Transverse colon (tissue), 4 donors: Measurements from ENCODE around the gene LAMC2. TPM values are rescaled to one million over a fixed set of nuclear protein-coding genes. Genes with fewer than 3 reads are reported as not detected.
A peak's percentile ranks its signal among the peaks of the same experiment; 100 is the strongest.

ENCODE experiments used
- DNase-seq: peaks from one replicate; pipeline ENCODE4 v3.0.0-alpha.2; 2019
- H3K27ac ChIP-seq, 4 donors: fragments of 200-600 bp; sonication (generic); 2 replicates each; pipeline ENCODE4 v1.5.1; 2016 to 2018; ENCODE audit warnings: inconsistent platforms in 4 of 4
- H3K27me3 ChIP-seq: fragments of 200-600 bp; sonication (generic); 2 replicates; pipeline ENCODE4 v1.5.1; 2017; ENCODE audit warnings: inconsistent platforms
- H3K36me3 ChIP-seq, 4 donors: fragments of 200-600 bp; sonication (generic); 2 replicates each; pipeline ENCODE4 v1.5.1; 2017 to 2019; ENCODE audit warnings: inconsistent platforms in 4 of 4
- H3K4me1 ChIP-seq, 4 donors: fragments of 200-600 bp; sonication (generic); 2 replicates each; pipeline ENCODE4 v1.5.1; 2017 to 2020; ENCODE audit warnings: inconsistent platforms in 4 of 4
- H3K4me3 ChIP-seq, 4 donors: fragments of 200-600 bp; sonication (generic); 1 replicate in 1 of 4; 2 replicates in 3 of 4; pipeline versions ENCODE4 v1.5.1 to v1.6.1; 2017 to 2019; ENCODE audit warnings: inconsistent platforms in 4 of 4
- H3K9me3 ChIP-seq, 2 donors: fragments of 200-600 bp; sonication (generic); 2 replicates each; pipeline ENCODE4 v1.5.1; 2017 to 2019; ENCODE audit warnings: inconsistent platforms in 2 of 2
- CTCF ChIP-seq, 5 experiments: fragments of 200-600 bp in 3 of 5; fragments of 450-650 bp in 2 of 5; sonication (generic) in 3 of 5; IDR thresholded peaks; 1 replicate in 2 of 5; 2 replicates in 3 of 5; pipeline ENCODE4 v1.5.1; 2016 to 2017; ENCODE audit warnings: antibody characterized with exemption in 5 of 5, inconsistent platforms in 3 of 5, mild to moderate bottlenecking in 2 of 5, moderate library complexity in 1 of 5
- EP300 ChIP-seq: sonication (generic); formaldehyde crosslinking; IDR thresholded peaks from one replicate; pipeline ENCODE4 v1.6.1; 2017; ENCODE audit warnings: antibody characterized with exemption, low read depth
- POLR2A ChIP-seq: fragments of 450-650 bp; IDR thresholded peaks from one replicate; pipeline ENCODE4 v1.6.1; 2016; ENCODE audit warnings: antibody characterized with exemption, mild to moderate bottlenecking, moderate library complexity
- POLR2AphosphoS5 ChIP-seq, 3 donors: sonication (generic); formaldehyde crosslinking; IDR thresholded peaks; one replicate each; pipeline ENCODE4 v1.6.1; 2016; ENCODE audit warnings: antibody characterized with exemption in 3 of 3
- WGBS, 2 donors: methylation state at CpG; one replicate each; pipeline ENCODE4 v1.1.5; 2018; ENCODE audit warnings: low coverage in 1 of 2; 5-methylcytosine and 5-hydroxymethylcytosine counted together
- in situ Hi-C, 4 donors: fragments of 200-750 bp; cut with MboI; loops; one replicate each; pipeline versions ENCODE4 v1.15.0 to v1.15.1; 2017; ENCODE audit warnings: low sequenced_read_pairs in 3 of 4, low pct_ligation_motif_present in 1 of 4, low pct_unique_long_range_greater_than_20kb in 1 of 4
- intact Hi-C: fragments of 100-400 bp; cut with DNase I; formaldehyde crosslinking; loops from one replicate; pipeline ENCODE4 v1.15.1; 2023; ENCODE audit warnings: low total_unique reads
- total RNA-seq, 4 donors: library from RNA; depleted of rRNA; stranded (reverse); fragments of >200 nt; gene quantifications; one replicate each; pipeline ENCODE4 v1.1.0, GENCODE V29; 2016

LAMC2 gene
- total RNA-seq, 4 donors from 2014 or later, result 9.7 to 25.9 (median 16.1) TPM

GRCh38 chr1:183287191-183287675 is 101.2 kb downstream of the LAMC2 start:
- peak overlapping the region in 3 of 4 donors; percentile 11 to 53 (median 41) for H3K27ac ChIP-seq
- DNase-seq, result no peak
- H3K9me3 ChIP-seq, result no peaks in the 10 kb centered on the region
- TF ChIP-seq CTCF (IDR thresholded peaks at IDR 0.05), result no peak
- peak in 2 of 3 donors; percentile 12 to 68 for TF ChIP-seq POLR2AphosphoS5 (IDR thresholded peaks at IDR 0.05)
- H3K4me3 ChIP-seq, result no peak overlapping the region
- H3K36me3 ChIP-seq, result no peaks in the 10 kb centered on the region
- intact Hi-C loops (loop anchor here (10.0 kb wide), 2 partner anchors 188 to 338 kb away; partner anchors contain the start of gene SMG7), in situ Hi-C loops (loop anchor here in 3 of 4 donors (10.0 to 25.0 kb wide), 3 partner anchors 250 to 322 kb away; no protein-coding TSS in a partner anchor)
- no peaks in the 10 kb centered on the region for H3K27me3 ChIP-seq
- 64 to 100% methylated on average over 1 to 5 of the region's 5 CpGs for WGBS, 2 donors
- H3K4me1 ChIP-seq, result peaks cover 0 to 8% (median 4%) of the 10 kb centered on the region in 4 donors

- TF ChIP-seq CTCF (IDR thresholded peaks at IDR 0.05), result no peak
- TF ChIP-seq POLR2AphosphoS5 (IDR thresholded peaks at IDR 0.05), result no peak
- no peak for TF ChIP-seq EP300
- TF ChIP-seq POLR2A, result no peak
- in situ Hi-C loops, result loop anchor here in 3 of 4 donors (10.0 to 25.0 kb wide), 3 partner anchors 249 to 324 kb away; no protein-coding TSS in a partner anchor
- intact Hi-C loops, result loop anchor here (10.0 kb wide), 2 partner anchors 186 to 336 kb away; partner anchors contain the start of gene SMG7
- no peak overlapping the region for H3K27ac ChIP-seq
- no peaks in the 10 kb centered on the region for H3K36me3 ChIP-seq
- no peak overlapping the region for H3K4me3 ChIP-seq
- WGBS, 2 donors, result 96% methylated on average over 2 of the region's 2 CpGs; no CpG with 5 or more reads in 1 of the 2 donors
- DNase-seq, result no peak
- peaks cover 0 to 7% (median 3%) of the 10 kb centered on the region in 4 donors for H3K4me1 ChIP-seq
- no peaks in the 10 kb centered on the region for H3K27me3 ChIP-seq
- no peaks in the 10 kb centered on the region for H3K9me3 ChIP-seq
These were observed 102.5 kb downstream of the LAMC2 start for GRCh38 chr1:183288583-183288982.

- Histone ChIP-seq H3K27ac (no peak overlapping the region), H3K9me3 (no peaks in the 10 kb centered on the region), H3K36me3 (no peaks in the 10 kb centered on the region), H3K27me3 (no peaks in the 10 kb centered on the region), H3K4me1 (peaks cover 0 to 7% (median 3%) of the 10 kb centered on the region in 4 donors), H3K4me3 (no peak overlapping the region)
- intact Hi-C loops, result loop anchor here (10.0 kb wide), 2 partner anchors 186 to 336 kb away; partner anchors contain the start of gene SMG7
- 83% methylated on average over 9 of the region's 9 CpGs; no CpG with 5 or more reads in 1 of the 2 donors for WGBS, 2 donors
- no peak for TF ChIP-seq CTCF (IDR thresholded peaks at IDR 0.05)
- DNase-seq, result no peak
- in situ Hi-C loops, result loop anchor here in 3 of 4 donors (10.0 to 25.0 kb wide), 3 partner anchors 248 to 324 kb away; no protein-coding TSS in a partner anchor
These were observed 103.0 kb downstream of the LAMC2 start for GRCh38 chr1:183289051-183289496.

GRCh38 chr1:183290628-183291027 is 104.6 kb downstream of the LAMC2 start:
- WGBS, 2 donors, result 60 to 86% methylated on average over 2 to 6 of the region's 6 CpGs
- Histone ChIP-seq H3K4me3 (no peak overlapping the region), H3K9me3 (no peaks in the 10 kb centered on the region), H3K4me1 (peaks cover 0 to 7% (median 3%) of the 10 kb centered on the region in 4 donors), H3K27ac (peak overlapping the region in 2 of 4 donors; percentile 35 to 58), H3K36me3 (no peaks in the 10 kb centered on the region), H3K27me3 (no peaks in the 10 kb centered on the region)
- in situ Hi-C loops (loop anchor here in 1 of 4 donors (25.0 kb wide), 1 partner anchor 247 kb away; no protein-coding TSS in a partner anchor), intact Hi-C loops (no loop called here)
- TF ChIP-seq CTCF (IDR thresholded peaks at IDR 0.05), result no peak
- TF ChIP-seq POLR2AphosphoS5 (IDR thresholded peaks at IDR 0.05), result no peak
- TF ChIP-seq EP300, result no peak
- TF ChIP-seq POLR2A, result no peak
- no peak for DNase-seq
